Tibial nerve (tissue), 4 donors: ENCODE data around the gene SRXN1. TPM values are rescaled to one million over a fixed set of nuclear protein-coding genes. Genes with fewer than 3 reads are reported as not detected.

Source experiments
- DNase-seq, 2 donors: peaks; one replicate each; pipeline ENCODE4 v3.0.0-alpha.2; 2019; ENCODE audit warnings: low spot score in 2 of 2
- H3K27ac ChIP-seq, 4 donors: fragments of 200-600 bp; sonication (generic) in 3 of 4; one replicate each; pipeline ENCODE4 v1.5.1; 2017 to 2019; ENCODE audit warnings: mild to moderate bottlenecking in 1 of 4
- H3K27me3 ChIP-seq, 2 donors: fragments of 200-600 bp; sonication (generic) in 1 of 2; one replicate each; pipeline versions ENCODE4 v1.5.1 to v1.6.0; 2017 to 2019
- H3K36me3 ChIP-seq, 3 donors: fragments of 200-600 bp; sonication (generic); one replicate each; pipeline ENCODE4 v1.5.1; 2018 to 2019
- H3K4me1 ChIP-seq, 4 donors: fragments of 200-600 bp; sonication (generic) in 3 of 4; one replicate each; pipeline ENCODE4 v1.5.1; 2017 to 2019
- H3K4me3 ChIP-seq, 4 donors: fragments of 200-600 bp; sonication (generic) in 3 of 4; one replicate each; pipeline ENCODE4 v1.5.1; 2017 to 2019; ENCODE audit warnings: mild to moderate bottlenecking in 1 of 4, moderate library complexity in 1 of 4
- H3K9me3 ChIP-seq, 4 donors: fragments of 200-600 bp; sonication (generic) in 3 of 4; one replicate each; pipeline ENCODE4 v1.5.1; 2017 to 2019
- CTCF ChIP-seq, 5 experiments: fragments of 200-600 bp in 3 of 5; fragments of 450-650 bp in 2 of 5; sonication (generic) in 3 of 5; IDR thresholded peaks; one replicate each; pipeline ENCODE4 v1.5.1; 2016 to 2019; ENCODE audit warnings: antibody characterized with exemption in 5 of 5, mild to moderate bottlenecking in 3 of 5, moderate library complexity in 2 of 5
- EP300 ChIP-seq, 2 donors: sonication (generic); formaldehyde crosslinking; IDR thresholded peaks; one replicate each; pipeline ENCODE4 v1.6.1; 2017; ENCODE audit warnings: antibody characterized with exemption in 2 of 2, mild to moderate bottlenecking in 1 of 2
- POLR2A ChIP-seq, 2 donors: fragments of 450-650 bp; IDR thresholded peaks; one replicate each; pipeline ENCODE4 v1.6.1; 2017; ENCODE audit warnings: antibody characterized with exemption in 2 of 2, mild to moderate bottlenecking in 2 of 2, moderate library complexity in 2 of 2
- WGBS, 2 donors: methylation state at CpG; one replicate each; pipeline ENCODE4 v1.1.5; 2018; 5-methylcytosine and 5-hydroxymethylcytosine counted together
- total RNA-seq, 4 donors: library from RNA; depleted of rRNA; stranded (reverse); fragments of >200 nt; gene quantifications; one replicate each; pipeline ENCODE4 v1.1.0, GENCODE V29; 2016

The SRXN1 gene
- total RNA-seq, 4 donors from 2014 or later, result 15.1 to 31.8 (median 19.5) TPM

GRCh38 chr20:689947-690346, 36.9 kb upstream of the SRXN1 start:
- DNase-seq, result no peak
- Histone ChIP-seq H3K9me3 (no peaks in the 10 kb centered on the region), H3K36me3 (no peaks in the 10 kb centered on the region), H3K27ac (no peak overlapping the region), H3K4me1 (no peaks in the 10 kb centered on the region), H3K27me3 (peaks cover 0 to 36% of the 10 kb centered on the region in 2 donors), H3K4me3 (no peak overlapping the region)
- WGBS, 2 donors, result 51 to 56% methylated on average over 1 of the region's 1 CpG
- TF ChIP-seq CTCF (IDR thresholded peaks at IDR 0.05), result no peak
- TF ChIP-seq POLR2A (IDR thresholded peaks at IDR 0.05), result no peak
- no peak for TF ChIP-seq EP300 (IDR thresholded peaks at IDR 0.05)

DNA sequence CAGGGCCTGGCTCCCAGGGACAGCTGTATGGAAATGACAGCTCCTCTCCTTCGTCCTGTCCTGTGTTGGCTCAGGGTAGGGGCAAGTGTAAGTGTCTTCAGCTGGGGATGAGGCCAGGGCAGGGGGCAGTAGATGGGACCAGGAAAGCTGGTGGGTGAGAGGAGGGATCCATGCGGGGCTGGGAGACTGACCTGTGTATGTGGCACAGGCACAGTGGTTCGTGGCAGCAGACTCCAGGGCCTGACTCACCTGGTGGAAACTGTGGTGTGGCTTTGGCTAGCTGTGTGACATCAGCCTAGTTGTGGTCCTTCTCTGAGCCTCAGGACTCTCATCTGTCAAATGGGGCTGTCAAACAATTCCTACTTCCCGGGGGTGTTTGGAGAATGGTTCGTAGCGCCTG, 36.3 kb upstream of the SRXN1 start:
- 74% methylated on average over 6 of the region's 6 CpGs for WGBS, 2 donors
- Histone ChIP-seq H3K4me3 (no peak overlapping the region), H3K4me1 (no peaks in the 10 kb centered on the region), H3K27me3 (peaks cover 0 to 42% of the 10 kb centered on the region in 2 donors), H3K36me3 (no peaks in the 10 kb centered on the region), H3K9me3 (no peaks in the 10 kb centered on the region), H3K27ac (no peak overlapping the region)
- no peak for DNase-seq
- TF ChIP-seq EP300 (IDR thresholded peaks at IDR 0.05), result no peak
- no peak for TF ChIP-seq POLR2A (IDR thresholded peaks at IDR 0.05)
- TF ChIP-seq CTCF (IDR thresholded peaks at IDR 0.05), result no peak

- H3K4me3 ChIP-seq, result no peak overlapping the region
- H3K4me1 ChIP-seq, result no peaks in the 10 kb centered on the region
- TF ChIP-seq EP300 (IDR thresholded peaks at IDR 0.05) (no peak), CTCF (IDR thresholded peaks at IDR 0.05) (no peak), POLR2A (IDR thresholded peaks at IDR 0.05) (no peak)
- no peak overlapping the region for H3K27ac ChIP-seq
- 20 to 23% methylated on average over 11 to 13 of the region's 13 CpGs for WGBS, 2 donors
- H3K27me3 ChIP-seq, result peaks cover 0 to 44% of the 10 kb centered on the region in 2 donors
- H3K36me3 ChIP-seq, result no peaks in the 10 kb centered on the region
- H3K9me3 ChIP-seq, result no peaks in the 10 kb centered on the region
- DNase-seq, result no peak
Observed at GRCh38 chr20:688809-689212, 35.8 kb upstream of the SRXN1 start.

DNA sequence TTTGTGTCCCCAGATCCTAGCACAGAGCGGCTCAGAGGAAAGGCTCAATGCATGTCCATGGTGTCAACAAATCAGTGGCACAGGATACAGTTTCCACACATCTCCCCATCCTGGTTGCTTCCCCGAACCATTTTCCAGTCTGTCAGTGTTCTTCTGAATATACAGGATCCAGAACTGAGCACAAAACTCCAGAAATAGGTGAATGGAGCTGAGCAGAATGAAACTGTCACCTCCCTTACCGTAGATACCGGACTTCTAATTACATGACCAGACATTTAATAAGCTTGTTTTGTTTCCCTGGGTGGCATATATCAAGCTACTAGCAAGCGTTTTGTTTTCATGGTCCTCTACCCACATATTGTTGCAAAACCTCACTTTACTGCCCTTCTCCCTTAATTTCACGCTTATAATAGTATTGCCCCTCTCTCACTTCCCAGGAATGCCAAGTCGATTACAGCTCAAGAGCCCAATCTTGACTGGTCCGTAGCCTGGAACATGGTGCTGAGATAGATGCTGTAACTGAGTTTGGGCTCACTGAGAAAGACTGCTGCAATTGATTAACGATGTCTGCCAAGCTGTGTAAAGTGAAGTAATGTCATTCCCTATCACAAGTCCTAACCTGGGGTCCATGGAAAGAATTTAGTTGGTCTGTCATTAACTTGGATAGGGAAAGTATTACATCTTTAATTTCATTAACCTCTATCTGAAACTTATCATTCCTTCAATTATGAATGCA, 34.6 kb upstream of the SRXN1 start:
- WGBS, 2 donors, result 69 to 73% methylated on average over 9 of the region's 9 CpGs

More for the DNA sequence above, 34.6 kb upstream of the SRXN1 start:
- DNase-seq, result no peak
- no peak overlapping the region for H3K4me3 ChIP-seq
- no peak overlapping the region for H3K27ac ChIP-seq
- H3K27me3 ChIP-seq, result peaks cover 0 to 52% of the 10 kb centered on the region in 2 donors
- no peak for TF ChIP-seq EP300 (IDR thresholded peaks at IDR 0.05)
- no peak for TF ChIP-seq POLR2A (IDR thresholded peaks at IDR 0.05)
- no peak for TF ChIP-seq CTCF (IDR thresholded peaks at IDR 0.05)
- no peaks in the 10 kb centered on the region for H3K9me3 ChIP-seq
- H3K36me3 ChIP-seq, result no peaks in the 10 kb centered on the region
- H3K4me1 ChIP-seq, result no peaks in the 10 kb centered on the region
